ENCODE data around the gene GAA.

DNA sequence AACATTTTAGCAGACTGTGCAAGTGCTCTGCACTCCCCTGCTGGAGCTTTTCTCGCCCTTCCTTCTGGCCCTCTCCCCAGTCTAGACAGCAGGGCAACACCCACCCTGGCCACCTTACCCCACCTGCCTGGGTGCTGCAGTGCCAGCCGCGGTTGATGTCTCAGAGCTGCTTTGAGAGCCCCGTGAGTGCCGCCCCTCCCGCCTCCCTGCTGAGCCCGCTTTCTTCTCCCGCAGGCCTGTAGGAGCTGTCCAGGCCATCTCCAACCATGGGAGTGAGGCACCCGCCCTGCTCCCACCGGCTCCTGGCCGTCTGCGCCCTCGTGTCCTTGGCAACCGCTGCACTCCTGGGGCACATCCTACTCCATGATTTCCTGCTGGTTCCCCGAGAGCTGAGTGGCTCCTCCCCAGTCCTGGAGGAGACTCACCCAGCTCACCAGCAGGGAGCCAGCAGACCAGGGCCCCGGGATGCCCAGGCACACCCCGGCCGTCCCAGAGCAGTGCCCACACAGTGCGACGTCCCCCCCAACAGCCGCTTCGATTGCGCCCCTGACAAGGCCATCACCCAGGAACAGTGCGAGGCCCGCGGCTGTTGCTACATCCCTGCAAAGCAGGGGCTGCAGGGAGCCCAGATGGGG is 3.1 kb downstream of the GAA start:
- TF ChIP-seq LEF1 (IDR thresholded peaks at IDR 0.05; ENCODE audit: borderline replicate concordance), result no peak
- no peak for TF ChIP-seq ELF4 (IDR thresholded peaks at IDR 0.05)
- no peak for TF ChIP-seq FOXM1 (IDR thresholded peaks at IDR 0.05; ENCODE audit: borderline replicate concordance)

Measured in HEK293T (cell line).